GM12874 (cell line): Measurements from ENCODE around the gene MAP2K6.

Experiments
- TF ChIP-seq, protein P1 (sequence below): IDR thresholded peaks from 2 replicates; pipeline ENCODE4 v1.5.1; 2011; ENCODE audit warnings: low read depth, mild to moderate bottlenecking, control low read depth, low read length, moderate library complexity; ENCODE audit not compliant: insufficient read depth

Gene MAP2K6

DNA sequence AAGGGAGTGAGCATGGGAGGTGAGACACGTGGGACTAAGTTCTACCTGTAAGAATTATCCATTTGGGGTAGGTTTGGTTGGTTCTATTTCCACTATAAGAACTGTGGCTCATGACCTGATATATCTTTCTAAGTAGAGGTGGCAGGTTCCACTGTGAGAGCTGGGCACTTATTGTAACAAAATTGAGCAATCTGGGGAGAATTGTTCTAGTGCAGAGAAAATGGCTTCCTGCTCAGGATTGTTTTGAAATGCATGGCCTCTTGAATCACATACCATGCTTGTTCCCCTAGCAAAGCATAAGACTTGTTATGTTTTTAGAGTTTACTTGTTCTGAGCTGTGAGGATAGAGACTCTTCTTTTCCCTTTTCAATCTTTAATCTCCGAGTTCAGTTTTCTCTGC lies 125.9 kb downstream of the MAP2K6 start:
- TF ChIP-seq, protein P1, sequence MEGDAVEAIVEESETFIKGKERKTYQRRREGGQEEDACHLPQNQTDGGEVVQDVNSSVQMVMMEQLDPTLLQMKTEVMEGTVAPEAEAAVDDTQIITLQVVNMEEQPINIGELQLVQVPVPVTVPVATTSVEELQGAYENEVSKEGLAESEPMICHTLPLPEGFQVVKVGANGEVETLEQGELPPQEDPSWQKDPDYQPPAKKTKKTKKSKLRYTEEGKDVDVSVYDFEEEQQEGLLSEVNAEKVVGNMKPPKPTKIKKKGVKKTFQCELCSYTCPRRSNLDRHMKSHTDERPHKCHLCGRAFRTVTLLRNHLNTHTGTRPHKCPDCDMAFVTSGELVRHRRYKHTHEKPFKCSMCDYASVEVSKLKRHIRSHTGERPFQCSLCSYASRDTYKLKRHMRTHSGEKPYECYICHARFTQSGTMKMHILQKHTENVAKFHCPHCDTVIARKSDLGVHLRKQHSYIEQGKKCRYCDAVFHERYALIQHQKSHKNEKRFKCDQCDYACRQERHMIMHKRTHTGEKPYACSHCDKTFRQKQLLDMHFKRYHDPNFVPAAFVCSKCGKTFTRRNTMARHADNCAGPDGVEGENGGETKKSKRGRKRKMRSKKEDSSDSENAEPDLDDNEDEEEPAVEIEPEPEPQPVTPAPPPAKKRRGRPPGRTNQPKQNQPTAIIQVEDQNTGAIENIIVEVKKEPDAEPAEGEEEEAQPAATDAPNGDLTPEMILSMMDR: no peak

DNA sequence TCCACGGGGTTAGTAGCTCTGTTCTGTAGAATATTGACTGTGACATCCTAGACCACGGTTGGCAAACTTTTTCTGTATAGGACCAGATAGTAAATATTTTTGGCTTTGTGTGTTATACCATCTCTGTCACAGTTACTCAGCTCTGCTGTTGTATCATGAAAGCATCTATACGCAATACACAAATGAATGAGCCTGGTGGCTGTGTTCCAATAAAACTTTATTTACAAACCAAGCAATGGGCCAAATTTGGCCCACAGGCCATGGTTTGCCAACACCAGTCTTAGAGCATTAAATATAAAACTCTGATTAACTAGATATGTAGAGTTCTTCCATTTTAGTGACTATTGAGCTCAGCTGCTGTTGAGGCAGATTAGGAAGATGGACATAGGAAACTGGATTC lies 132.7 kb downstream of the MAP2K6 start:
- TF ChIP-seq, protein P1: no peak

DNA sequence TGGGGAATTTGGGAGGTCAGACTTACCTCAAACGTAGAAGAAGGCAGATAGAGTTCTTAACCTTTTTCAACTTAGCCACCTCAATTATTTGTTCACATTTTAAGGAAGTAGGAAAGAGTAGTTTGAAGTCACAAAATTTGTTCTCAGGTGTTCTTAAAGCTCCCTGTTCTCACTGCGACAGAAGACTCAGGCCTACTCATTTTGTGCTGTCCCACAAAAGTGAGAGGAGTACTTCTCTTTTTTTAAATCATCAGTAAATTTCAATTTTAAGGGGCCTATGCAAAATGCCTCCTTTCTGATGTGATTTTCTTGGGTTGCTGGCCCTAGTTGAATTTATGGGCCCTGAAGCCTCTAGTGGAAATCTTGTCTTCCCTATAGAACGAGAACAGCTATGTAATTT lies 133.4 kb downstream of the MAP2K6 start:
- TF ChIP-seq, protein P1: no peak

DNA sequence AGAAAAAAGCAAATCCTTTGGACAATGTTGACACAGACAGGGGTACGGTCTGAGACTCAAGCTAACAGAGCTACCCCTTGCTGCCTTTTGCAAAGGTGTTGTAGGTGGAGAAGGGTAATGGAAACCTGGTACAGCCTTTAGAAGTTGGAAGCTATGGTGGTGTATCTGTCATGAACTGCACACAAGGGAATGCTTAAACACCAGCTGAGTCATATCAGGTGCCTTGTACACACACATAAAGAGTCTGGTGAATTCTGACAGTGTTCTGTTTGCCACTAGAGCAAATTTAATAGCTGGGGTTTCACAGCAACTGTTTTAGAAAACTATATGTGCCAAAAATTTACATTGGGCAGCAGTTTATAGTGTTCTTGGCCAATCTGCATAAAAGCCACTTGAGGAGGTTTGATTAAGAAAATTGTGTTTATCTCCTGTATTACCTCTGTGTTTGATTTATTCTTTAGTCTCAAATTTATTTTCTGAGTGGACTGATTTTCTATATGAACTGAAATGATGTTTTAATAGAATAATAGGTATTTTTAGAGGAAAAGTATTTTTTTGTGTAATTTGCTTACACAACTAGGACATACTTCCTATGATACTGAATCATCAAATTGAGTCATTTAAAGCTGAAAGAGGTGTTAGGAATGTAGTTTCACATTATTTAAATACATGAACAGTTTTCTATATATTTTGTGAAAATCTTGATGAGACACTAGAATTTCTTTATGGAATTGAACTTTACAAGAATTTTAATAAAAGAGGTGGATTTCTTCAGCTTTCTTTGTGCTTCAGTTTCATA lies 136.9 kb downstream of the MAP2K6 start:
- TF ChIP-seq, protein P1: no peak

DNA sequence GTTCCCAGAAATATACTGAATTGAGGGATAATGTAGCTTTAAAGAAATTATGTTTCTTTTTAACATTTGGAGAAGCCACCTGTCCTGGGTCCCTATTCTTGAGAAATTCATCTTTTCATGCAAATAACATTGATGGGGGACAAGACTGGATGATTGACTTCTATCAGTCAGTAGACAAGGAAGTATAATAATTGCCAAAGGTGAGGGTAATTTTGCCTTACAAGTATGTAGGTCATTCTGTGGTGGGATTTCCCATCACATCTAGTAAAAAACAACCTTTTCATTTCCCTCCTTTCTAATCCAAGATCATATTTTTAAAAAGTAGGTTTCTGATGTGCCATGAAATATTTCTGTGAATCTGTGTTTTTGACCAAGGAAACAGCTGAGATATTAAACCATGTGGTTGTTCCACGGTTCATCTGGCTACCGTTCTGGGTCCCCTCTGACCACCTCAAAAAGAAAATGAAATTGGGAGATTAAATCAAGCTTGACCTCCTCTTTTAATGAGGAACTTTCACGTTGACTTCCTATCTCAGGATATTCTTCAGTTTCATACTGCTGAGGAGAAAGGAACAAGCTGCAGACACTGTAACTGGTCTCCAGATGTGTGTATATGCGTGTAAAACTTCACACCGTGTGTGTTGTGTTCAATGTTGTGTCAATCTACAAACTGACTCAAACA lies 138.6 kb downstream of the MAP2K6 start:
- TF ChIP-seq, protein P1: no peak

DNA sequence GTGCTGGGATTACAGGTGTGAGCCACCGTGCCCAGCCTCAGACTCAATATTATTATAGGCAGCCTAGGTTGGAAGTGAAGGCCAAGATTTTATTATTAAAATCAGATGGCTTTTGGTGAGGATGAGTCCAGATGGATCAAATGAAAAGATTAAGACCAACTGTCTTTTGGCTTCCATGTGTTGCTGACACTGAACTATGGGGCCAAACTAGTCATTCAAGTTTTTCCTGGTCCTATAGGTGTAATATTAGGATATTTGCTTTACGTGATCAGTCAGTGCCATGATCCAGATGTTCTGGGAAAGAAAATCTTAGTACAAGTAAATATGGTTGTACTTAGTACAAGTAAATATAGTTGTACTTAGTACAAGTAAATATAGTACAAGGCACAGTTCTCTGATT lies 140.6 kb downstream of the MAP2K6 start:
- TF ChIP-seq, protein P1: no peak

DNA sequence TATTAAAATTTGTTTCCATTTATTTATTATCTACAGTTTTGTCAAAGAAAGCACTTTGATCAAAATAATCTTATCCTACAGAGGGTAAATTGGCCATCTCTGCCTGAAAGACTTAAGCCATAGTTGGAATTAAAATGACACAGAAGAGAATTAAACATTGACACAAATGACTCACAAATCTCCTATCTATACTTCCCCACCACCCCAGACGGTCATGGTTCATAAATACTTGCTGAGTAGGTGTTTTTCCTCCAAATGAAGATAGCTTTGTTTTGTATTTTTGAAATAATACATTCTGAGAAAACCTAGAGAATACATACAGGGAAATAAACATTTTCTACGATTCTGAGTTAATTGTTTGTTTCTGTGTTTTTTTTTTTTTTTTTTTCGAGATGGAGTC lies 142.8 kb downstream of the MAP2K6 start:
- TF ChIP-seq, protein P1: no peak
